NCI-H2227 treated with DMSO at 0.1 percent for 48 hours (cell line): ENCODE measurements around the gene CACNA2D3.

ENCODE experiments used
- DNase-seq: peaks from one replicate; lab custom pipeline; 2025; lab: John Stamatoyannopoulos, UW

Gene CACNA2D3

GRCh38 chr3:54171509-54171908 lies 49.2 kb downstream of the CACNA2D3 start:
- no peak for DNase-seq

- no peak for DNase-seq
Observed at GRCh38 chr3:54171951-54172350, 49.6 kb downstream of the CACNA2D3 start.

- no peak for DNase-seq
Observed at GRCh38 chr3:54173371-54173770, 51.0 kb downstream of the CACNA2D3 start.

- DNase-seq = no peak
Observed at GRCh38 chr3:54176106-54176505, 53.8 kb downstream of the CACNA2D3 start.

GRCh38 chr3:54177816-54178215 lies 55.5 kb downstream of the CACNA2D3 start:
- peak; percentile 44 for DNase-seq

- no peak for DNase-seq
Observed at GRCh38 chr3:54178376-54178775, 56.0 kb downstream of the CACNA2D3 start.

- DNase-seq = no peak
Observed at GRCh38 chr3:54180921-54181320, 58.6 kb downstream of the CACNA2D3 start.

GRCh38 chr3:54182242-54182641 lies 59.9 kb downstream of the CACNA2D3 start:
- no peak for DNase-seq

- DNase-seq = no peak
Observed at GRCh38 chr3:54185740-54186139, 63.4 kb downstream of the CACNA2D3 start.

- DNase-seq = no peak
Observed at GRCh38 chr3:54188176-54188791, 65.9 kb downstream of the CACNA2D3 start.

GRCh38 chr3:54191220-54191619 lies 68.9 kb downstream of the CACNA2D3 start:
- no peak for DNase-seq

GRCh38 chr3:54192026-54192425 lies 69.7 kb downstream of the CACNA2D3 start:
- DNase-seq = no peak

GRCh38 chr3:54193093-54193492 lies 70.7 kb downstream of the CACNA2D3 start:
- DNase-seq = peak; percentile 57

GRCh38 chr3:54196360-54196991 lies 74.1 kb downstream of the CACNA2D3 start:
- DNase-seq = no peak

GRCh38 chr3:54197509-54197908 lies 75.2 kb downstream of the CACNA2D3 start:
- DNase-seq = no peak

- no peak for DNase-seq
Observed at GRCh38 chr3:54198556-54198955, 76.2 kb downstream of the CACNA2D3 start.

GRCh38 chr3:54202054-54202453 lies 79.7 kb downstream of the CACNA2D3 start:
- no peak for DNase-seq

GRCh38 chr3:54202651-54203248 lies 80.4 kb downstream of the CACNA2D3 start:
- DNase-seq = no peak

- DNase-seq = no peak
Observed at GRCh38 chr3:54206874-54207273, 84.5 kb downstream of the CACNA2D3 start.

- DNase-seq = peak; percentile 22
Observed at GRCh38 chr3:54211097-54211496, 88.7 kb downstream of the CACNA2D3 start.

GRCh38 chr3:54212723-54213122 lies 90.4 kb downstream of the CACNA2D3 start:
- no peak for DNase-seq

GRCh38 chr3:54213907-54214306 lies 91.6 kb downstream of the CACNA2D3 start:
- no peak for DNase-seq

- DNase-seq = no peak
Observed at GRCh38 chr3:54214845-54215244, 92.5 kb downstream of the CACNA2D3 start.

- DNase-seq = no peak
Observed at GRCh38 chr3:54215521-54215920, 93.2 kb downstream of the CACNA2D3 start.
